Transverse colon (tissue), 1 donor: ENCODE data around the gene SRRT.

ENCODE experiments used
- EP300 ChIP-seq: sonication (generic); formaldehyde crosslinking; IDR thresholded peaks from one replicate; pipeline ENCODE4 v1.6.1; 2017; ENCODE audit warnings: antibody characterized with exemption, low read depth
- POLR2A ChIP-seq: fragments of 450-650 bp; IDR thresholded peaks from one replicate; pipeline ENCODE4 v1.6.1; 2016; ENCODE audit warnings: antibody characterized with exemption, mild to moderate bottlenecking, moderate library complexity

GRCh38 chr7:100829150-100829716 lies 45.7 kb upstream of the SRRT start:
- no peak for TF ChIP-seq POLR2A
- no peak for TF ChIP-seq EP300
